Measurements from ENCODE around the gene PRKG1.

Gene PRKG1

DNA sequence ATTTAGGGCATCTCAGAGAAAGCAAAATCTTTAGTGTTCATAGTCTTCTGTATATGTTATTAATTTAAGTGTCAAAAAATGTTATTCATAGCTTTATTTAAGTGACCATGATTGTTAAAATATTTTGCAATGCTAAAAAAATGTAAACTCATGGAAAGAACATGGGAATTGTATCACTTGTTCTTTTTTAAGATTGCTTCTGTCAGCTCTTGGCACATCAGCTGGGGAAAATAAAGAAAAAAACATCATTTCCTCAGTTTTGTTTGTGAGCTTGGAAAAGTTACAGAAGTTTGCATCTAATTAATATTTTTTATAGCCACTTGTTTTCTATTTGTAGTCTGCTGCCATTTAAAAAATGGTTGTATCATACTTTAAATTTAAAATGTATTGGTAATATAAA, 911.0 kb downstream of the PRKG1 start:
- H3K4me3 ChIP-seq (ENCODE audit: low read depth, low read length) = no peak overlapping the region
- H2BK12ac ChIP-seq (ENCODE audit: low read length) = no peak overlapping the region
- no peaks in the 10 kb centered on the region for H3K9me3 ChIP-seq (ENCODE audit: insufficient read depth, low read depth, low read length)
- H3K79me1 ChIP-seq (ENCODE audit: low read length) = no peaks in the 10 kb centered on the region
- H3K4ac ChIP-seq (ENCODE audit: low read depth, low read length) = no peak overlapping the region
- no peak for DNase-seq
- H3K14ac ChIP-seq (ENCODE audit: low read length) = no peak overlapping the region
- H2AK5ac ChIP-seq (ENCODE audit: low read length) = no peak overlapping the region
- H3K79me2 ChIP-seq (ENCODE audit: control insufficient read depth, insufficient read depth, low read length, poor library complexity) = no peaks in the 10 kb centered on the region
- no peak overlapping the region for H4K12ac ChIP-seq (ENCODE audit: low read depth, low read length)
- H3K27ac ChIP-seq (ENCODE audit: low read depth, low read length) = no peak overlapping the region
- H3K27me3 ChIP-seq (ENCODE audit: insufficient read depth, low read length) = no peaks in the 10 kb centered on the region
- no peak overlapping the region for H3K9ac ChIP-seq (ENCODE audit: low read length)
- H4K91ac ChIP-seq (ENCODE audit: low read depth, low read length) = no peak overlapping the region
- H3K36me3 ChIP-seq (ENCODE audit: control insufficient read depth in 1 of 2, insufficient read depth in 2 of 2, low read length in 2 of 2) = no peaks in the 10 kb centered on the region
- H2AFZ ChIP-seq (ENCODE audit: insufficient read depth, low read length, poor library complexity) = no peak overlapping the region
- no peak overlapping the region for H4K8ac ChIP-seq (ENCODE audit: low read depth, low read length)
- H3K18ac ChIP-seq (ENCODE audit: low read length) = no peak overlapping the region
- no peaks in the 10 kb centered on the region for H3K4me1 ChIP-seq (ENCODE audit: control insufficient read depth in 1 of 2, insufficient read depth in 2 of 2, low read length in 2 of 2)
- H3K23ac ChIP-seq (ENCODE audit: low read length) = no peak overlapping the region
- no peak overlapping the region for H2BK120ac ChIP-seq (ENCODE audit: insufficient read depth, low read length, poor library complexity)
- H2BK5ac ChIP-seq (ENCODE audit: low read depth, low read length, poor library complexity) = no peak overlapping the region
- no peak overlapping the region for H3K4me2 ChIP-seq (ENCODE audit: low read length)

DNA sequence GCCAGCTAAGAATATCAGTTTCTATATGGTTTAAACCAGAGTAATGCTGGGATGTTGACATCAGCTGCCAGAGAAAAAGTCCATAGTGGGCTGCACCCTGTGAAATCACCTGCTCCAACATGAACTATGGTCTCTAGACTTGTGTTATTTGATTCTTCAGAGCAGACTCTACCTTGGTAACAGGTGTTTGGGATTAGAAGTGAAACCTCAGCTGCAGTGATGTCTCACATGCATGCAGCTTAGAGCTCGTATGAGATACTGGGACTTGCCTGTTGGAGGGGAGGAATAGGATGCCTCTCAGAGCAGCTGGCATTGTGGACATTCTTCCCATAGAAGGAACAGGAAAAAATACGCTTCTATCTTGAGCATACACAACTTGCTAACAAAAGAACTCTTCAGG, 912.2 kb downstream of the PRKG1 start:
- Histone ChIP-seq H4K12ac (ENCODE audit: low read depth, low read length) (no peak overlapping the region), H3K4ac (ENCODE audit: low read depth, low read length) (no peak overlapping the region), H3K79me2 (ENCODE audit: control insufficient read depth, insufficient read depth, low read length, poor library complexity) (no peaks in the 10 kb centered on the region), H2BK5ac (ENCODE audit: low read depth, low read length, poor library complexity) (no peak overlapping the region), H3K27ac (ENCODE audit: low read depth, low read length) (no peak overlapping the region), H3K18ac (ENCODE audit: low read length) (no peak overlapping the region), H2AK5ac (ENCODE audit: low read length) (no peak overlapping the region), H3K9ac (ENCODE audit: low read length) (no peak overlapping the region), H3K4me3 (ENCODE audit: low read depth, low read length) (no peak overlapping the region), H4K8ac (ENCODE audit: low read depth, low read length) (no peak overlapping the region), H3K9me3 (ENCODE audit: insufficient read depth, low read depth, low read length) (no peaks in the 10 kb centered on the region), H3K79me1 (ENCODE audit: low read length) (no peaks in the 10 kb centered on the region), H3K36me3 (ENCODE audit: control insufficient read depth in 1 of 2, insufficient read depth in 2 of 2, low read length in 2 of 2) (no peaks in the 10 kb centered on the region), H3K14ac (ENCODE audit: low read length) (no peak overlapping the region), H2BK120ac (ENCODE audit: insufficient read depth, low read length, poor library complexity) (no peak overlapping the region), H4K91ac (ENCODE audit: low read depth, low read length) (no peak overlapping the region), H3K4me1 (ENCODE audit: control insufficient read depth in 1 of 2, insufficient read depth in 2 of 2, low read length in 2 of 2) (no peaks in the 10 kb centered on the region), H3K27me3 (ENCODE audit: insufficient read depth, low read length) (no peaks in the 10 kb centered on the region), H3K23ac (ENCODE audit: low read length) (no peak overlapping the region), H3K4me2 (ENCODE audit: low read length) (no peak overlapping the region), H2BK12ac (ENCODE audit: low read length) (no peak overlapping the region), H2AFZ (ENCODE audit: insufficient read depth, low read length, poor library complexity) (no peak overlapping the region)
- DNase-seq = no peak
- no CpG with 5 or more reads among the region's 2 CpGs for WGBS (ENCODE audit: extremely low coverage, insufficient coverage, insufficient read length)

GRCh38 chr10:51993475-51993874, 919.2 kb downstream of the PRKG1 start:
- WGBS (ENCODE audit: extremely low coverage, insufficient coverage, insufficient read length) = no CpG with 5 or more reads among the region's 1 CpG

GRCh38 chr10:51999096-51999495, 924.8 kb downstream of the PRKG1 start:
- H2AK5ac ChIP-seq (ENCODE audit: low read length) = no peak overlapping the region
- H3K4me3 ChIP-seq (ENCODE audit: low read depth, low read length) = no peak overlapping the region
- H3K27ac ChIP-seq (ENCODE audit: low read depth, low read length) = no peak overlapping the region
- WGBS (ENCODE audit: extremely low coverage, insufficient coverage, insufficient read length) = no CpG with 5 or more reads among the region's 5 CpGs
- H2BK12ac ChIP-seq (ENCODE audit: low read length) = no peak overlapping the region
- H4K12ac ChIP-seq (ENCODE audit: low read depth, low read length) = no peak overlapping the region
- no peak overlapping the region for H3K9ac ChIP-seq (ENCODE audit: low read length)
- no peak for DNase-seq
- H3K4me2 ChIP-seq (ENCODE audit: low read length) = no peak overlapping the region
- no peaks in the 10 kb centered on the region for H3K36me3 ChIP-seq (ENCODE audit: control insufficient read depth in 1 of 2, insufficient read depth in 2 of 2, low read length in 2 of 2)
- no peak overlapping the region for H4K8ac ChIP-seq (ENCODE audit: low read depth, low read length)
- H2AFZ ChIP-seq (ENCODE audit: insufficient read depth, low read length, poor library complexity) = no peak overlapping the region
- H3K18ac ChIP-seq (ENCODE audit: low read length) = no peak overlapping the region
- H3K23ac ChIP-seq (ENCODE audit: low read length) = no peak overlapping the region
- no peaks in the 10 kb centered on the region for H3K27me3 ChIP-seq (ENCODE audit: insufficient read depth, low read length)
- no peaks in the 10 kb centered on the region for H3K79me2 ChIP-seq (ENCODE audit: control insufficient read depth, insufficient read depth, low read length, poor library complexity)
- no peak overlapping the region for H2BK120ac ChIP-seq (ENCODE audit: insufficient read depth, low read length, poor library complexity)
- H4K91ac ChIP-seq (ENCODE audit: low read depth, low read length) = no peak overlapping the region
- H3K9me3 ChIP-seq (ENCODE audit: insufficient read depth, low read depth, low read length) = no peaks in the 10 kb centered on the region
- H3K79me1 ChIP-seq (ENCODE audit: low read length) = no peaks in the 10 kb centered on the region
- no peak overlapping the region for H3K4ac ChIP-seq (ENCODE audit: low read depth, low read length)
- H2BK5ac ChIP-seq (ENCODE audit: low read depth, low read length, poor library complexity) = no peak overlapping the region
- no peak overlapping the region for H3K14ac ChIP-seq (ENCODE audit: low read length)
- H3K4me1 ChIP-seq (ENCODE audit: control insufficient read depth in 1 of 2, insufficient read depth in 2 of 2, low read length in 2 of 2) = no peaks in the 10 kb centered on the region

More at GRCh38 chr10:51993475-51993874, 919.2 kb downstream of the PRKG1 start:
- Histone ChIP-seq H2AK5ac (ENCODE audit: low read length) (no peak overlapping the region), H2AFZ (ENCODE audit: insufficient read depth, low read length, poor library complexity) (no peak overlapping the region), H3K18ac (ENCODE audit: low read length) (no peak overlapping the region), H3K27me3 (ENCODE audit: insufficient read depth, low read length) (no peaks in the 10 kb centered on the region), H2BK12ac (ENCODE audit: low read length) (no peak overlapping the region), H4K8ac (ENCODE audit: low read depth, low read length) (no peak overlapping the region), H4K12ac (ENCODE audit: low read depth, low read length) (no peak overlapping the region), H3K4ac (ENCODE audit: low read depth, low read length) (no peak overlapping the region), H3K9ac (ENCODE audit: low read length) (no peak overlapping the region), H2BK5ac (ENCODE audit: low read depth, low read length, poor library complexity) (no peak overlapping the region), H3K27ac (ENCODE audit: low read depth, low read length) (no peak overlapping the region), H3K23ac (ENCODE audit: low read length) (no peak overlapping the region), H3K4me2 (ENCODE audit: low read length) (no peak overlapping the region), H3K79me2 (ENCODE audit: control insufficient read depth, insufficient read depth, low read length, poor library complexity) (no peaks in the 10 kb centered on the region), H3K4me1 (ENCODE audit: control insufficient read depth in 1 of 2, insufficient read depth in 2 of 2, low read length in 2 of 2) (no peaks in the 10 kb centered on the region), H4K91ac (ENCODE audit: low read depth, low read length) (no peak overlapping the region), H3K79me1 (ENCODE audit: low read length) (no peaks in the 10 kb centered on the region), H3K14ac (ENCODE audit: low read length) (no peak overlapping the region), H3K9me3 (ENCODE audit: insufficient read depth, low read depth, low read length) (no peaks in the 10 kb centered on the region), H3K36me3 (ENCODE audit: control insufficient read depth in 1 of 2, insufficient read depth in 2 of 2, low read length in 2 of 2) (no peaks in the 10 kb centered on the region), H3K4me3 (ENCODE audit: low read depth, low read length) (no peak overlapping the region), H2BK120ac (ENCODE audit: insufficient read depth, low read length, poor library complexity) (no peak overlapping the region)
- DNase-seq = no peak

Measured in trophoblast cell (in vitro differentiated cells and primary cell).